Adipocyte (in vitro differentiated cells): Measurements from ENCODE around the gene NBPF15.
"Not testable (repeated sequence)": the region's sequence is repeated elsewhere in the genome, so short reads cannot be mapped to it uniquely, and the experiment has no call there.

Experiments used
- DNase-seq: peaks from one replicate; pipeline ENCODE4 v3.0.0-alpha.2; 2015; ENCODE audit warnings: low read depth
- H3K27me3 ChIP-seq: replicated peaks from 2 replicates; pipeline ENCODE4 v1.7.0; 2013; ENCODE audit warnings: mild to moderate bottlenecking, low read length, moderate library complexity; ENCODE audit not compliant: control insufficient read depth, insufficient read depth
- H3K36me3 ChIP-seq: 2 replicates; pipeline ENCODE4 v1.7.0; 2013; ENCODE audit warnings: low read length, mild to moderate bottlenecking, moderate library complexity; ENCODE audit not compliant: control insufficient read depth, insufficient read depth, severe bottlenecking
- H3K4me1 ChIP-seq: 2 replicates; pipeline ENCODE4 v1.7.0; 2013; ENCODE audit warnings: mild to moderate bottlenecking, low read length, moderate library complexity; ENCODE audit not compliant: control insufficient read depth, insufficient read depth
- H3K4me3 ChIP-seq: 2 replicates; pipeline ENCODE4 v1.7.0; 2013; ENCODE audit warnings: mild to moderate bottlenecking, low read length, moderate library complexity
- H3K9ac ChIP-seq: 2 replicates; pipeline ENCODE4 v1.7.0; 2013; ENCODE audit warnings: mild to moderate bottlenecking, low read length, moderate library complexity
- H3K9me3 ChIP-seq: 2 replicates; pipeline ENCODE4 v1.7.0; 2013; ENCODE audit warnings: mild to moderate bottlenecking, low read length, moderate library complexity; ENCODE audit not compliant: control insufficient read depth

The NBPF15 gene

GRCh38 chr1:144461136-144461759, at the start of gene NBPF15:
Gene NBPF15 (minus strand): TSS chr1:144461669. CDS start chr1:144440003, 21,666 bp downstream.
- H3K9me3 ChIP-seq, H3K4me1 ChIP-seq, H3K36me3 ChIP-seq, H3K27me3 ChIP-seq: not testable (repeated sequence)
- Histone ChIP-seq H3K4me3 (peak within 1 kb of the TSS; percentile 80), H3K9ac (peak within 1 kb of the TSS; percentile 75)
- DNase-seq, result peak; percentile 78

GRCh38 chr1:144496429-144496828, 35.0 kb upstream of the NBPF15 start:
- not testable (repeated sequence) for DNase-seq, H3K4me3 ChIP-seq, H3K27me3 ChIP-seq, H3K36me3 ChIP-seq, H3K9ac ChIP-seq, H3K4me1 ChIP-seq, H3K9me3 ChIP-seq

- not testable (repeated sequence) for H3K27me3 ChIP-seq, H3K4me3 ChIP-seq, H3K9me3 ChIP-seq, H3K4me1 ChIP-seq, H3K9ac ChIP-seq, H3K36me3 ChIP-seq, DNase-seq
Measured at GRCh38 chr1:144494130-144494529, 32.7 kb upstream of the NBPF15 start.

GRCh38 chr1:144490394-144490793, 28.9 kb upstream of the NBPF15 start:
- not testable (repeated sequence) for H3K4me1 ChIP-seq, H3K36me3 ChIP-seq, H3K27me3 ChIP-seq, H3K4me3 ChIP-seq, DNase-seq, H3K9ac ChIP-seq, H3K9me3 ChIP-seq

GRCh38 chr1:144487002-144487401, 25.5 kb upstream of the NBPF15 start:
- not testable (repeated sequence) for H3K4me3 ChIP-seq, H3K27me3 ChIP-seq, H3K36me3 ChIP-seq, H3K9ac ChIP-seq, H3K4me1 ChIP-seq, H3K9me3 ChIP-seq, DNase-seq

GRCh38 chr1:144485048-144485993, 23.9 kb upstream of the NBPF15 start:
- H3K4me1 ChIP-seq, H3K9me3 ChIP-seq, H3K4me3 ChIP-seq, H3K27me3 ChIP-seq, H3K9ac ChIP-seq, DNase-seq, H3K36me3 ChIP-seq: not testable (repeated sequence)

GRCh38 chr1:144473897-144474296, 12.4 kb upstream of the NBPF15 start:
- not testable (repeated sequence) for H3K4me1 ChIP-seq, H3K36me3 ChIP-seq, H3K4me3 ChIP-seq, H3K9me3 ChIP-seq, DNase-seq, H3K9ac ChIP-seq, H3K27me3 ChIP-seq

GRCh38 chr1:144471434-144471833, 10.0 kb upstream of the NBPF15 start:
- DNase-seq, H3K36me3 ChIP-seq, H3K4me1 ChIP-seq, H3K9me3 ChIP-seq, H3K4me3 ChIP-seq, H3K27me3 ChIP-seq, H3K9ac ChIP-seq: not testable (repeated sequence)

- H3K4me3 ChIP-seq, H3K9me3 ChIP-seq, H3K9ac ChIP-seq, H3K27me3 ChIP-seq, H3K36me3 ChIP-seq, H3K4me1 ChIP-seq, DNase-seq: not testable (repeated sequence)
Measured at GRCh38 chr1:144461778-144462177, 309 bp upstream of the NBPF15 start.

GRCh38 chr1:144460686-144461085, 783 bp downstream of the NBPF15 start:
- H3K4me3 ChIP-seq, result peak overlapping the region; percentile 80

GRCh38 chr1:144442402-144442801, 19.1 kb downstream of the NBPF15 start:
- not testable (repeated sequence) for H3K9me3 ChIP-seq, H3K27me3 ChIP-seq, H3K4me1 ChIP-seq, H3K9ac ChIP-seq, H3K36me3 ChIP-seq, DNase-seq, H3K4me3 ChIP-seq

More at GRCh38 chr1:144460686-144461085, 783 bp downstream of the NBPF15 start:
- H3K4me1 ChIP-seq, DNase-seq, H3K9me3 ChIP-seq, H3K27me3 ChIP-seq, H3K36me3 ChIP-seq: not testable (repeated sequence)
- peak overlapping the region; percentile 75 for H3K9ac ChIP-seq
